ENCODE measurements around the gene KANK4.

DNA sequence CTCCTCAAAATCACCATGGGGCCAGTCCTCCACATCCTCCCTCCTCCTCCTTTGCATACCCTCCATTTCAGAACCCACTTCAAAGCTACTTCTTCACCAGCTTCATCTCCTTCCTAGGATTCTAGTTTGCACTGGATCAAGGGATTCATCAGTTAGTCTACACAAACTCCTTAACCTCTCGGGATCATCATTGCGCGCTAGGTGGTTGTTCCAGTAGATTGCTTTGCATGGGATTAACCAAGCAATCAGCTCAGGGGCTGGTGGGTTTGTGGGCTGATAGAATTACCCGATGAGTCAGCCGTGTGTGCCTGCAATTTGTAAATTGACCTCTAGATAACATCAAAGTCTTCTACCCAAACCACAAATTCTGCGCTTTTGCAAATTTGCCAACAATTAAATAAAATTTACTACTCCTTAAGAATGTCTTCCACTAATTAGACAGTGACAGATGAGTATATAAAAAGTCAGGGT is 7.7 kb downstream of the KANK4 start:
- TF ChIP-seq, protein P1, sequence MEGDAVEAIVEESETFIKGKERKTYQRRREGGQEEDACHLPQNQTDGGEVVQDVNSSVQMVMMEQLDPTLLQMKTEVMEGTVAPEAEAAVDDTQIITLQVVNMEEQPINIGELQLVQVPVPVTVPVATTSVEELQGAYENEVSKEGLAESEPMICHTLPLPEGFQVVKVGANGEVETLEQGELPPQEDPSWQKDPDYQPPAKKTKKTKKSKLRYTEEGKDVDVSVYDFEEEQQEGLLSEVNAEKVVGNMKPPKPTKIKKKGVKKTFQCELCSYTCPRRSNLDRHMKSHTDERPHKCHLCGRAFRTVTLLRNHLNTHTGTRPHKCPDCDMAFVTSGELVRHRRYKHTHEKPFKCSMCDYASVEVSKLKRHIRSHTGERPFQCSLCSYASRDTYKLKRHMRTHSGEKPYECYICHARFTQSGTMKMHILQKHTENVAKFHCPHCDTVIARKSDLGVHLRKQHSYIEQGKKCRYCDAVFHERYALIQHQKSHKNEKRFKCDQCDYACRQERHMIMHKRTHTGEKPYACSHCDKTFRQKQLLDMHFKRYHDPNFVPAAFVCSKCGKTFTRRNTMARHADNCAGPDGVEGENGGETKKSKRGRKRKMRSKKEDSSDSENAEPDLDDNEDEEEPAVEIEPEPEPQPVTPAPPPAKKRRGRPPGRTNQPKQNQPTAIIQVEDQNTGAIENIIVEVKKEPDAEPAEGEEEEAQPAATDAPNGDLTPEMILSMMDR (IDR thresholded peaks at IDR 0.05; ENCODE audit: control extremely low read depth in 1 of 3, insufficient read depth in 1 of 3, low read depth in 1 of 3, low read length in 3 of 3), result no peak
- no peak for TF ChIP-seq SIN3A (conservative IDR thresholded peaks at IDR 0.05 in 1 of 2, IDR thresholded peaks at IDR 0.05 in 1 of 2; ENCODE audit: low read depth in 1 of 2, low read length in 2 of 2)
- no peak for TF ChIP-seq POLR2AphosphoS5 (IDR thresholded peaks at IDR 0.05; ENCODE audit: low read depth, low read length)
- TF ChIP-seq EP300 (IDR thresholded peaks at IDR 0.05; ENCODE audit: borderline replicate concordance in 1 of 2, low read depth in 2 of 2, low read length in 2 of 2), result no peak
- no peak for TF ChIP-seq CHD2 (IDR thresholded peaks at IDR 0.05; ENCODE audit: low read length)
- TF ChIP-seq POLR2A (IDR thresholded peaks at IDR 0.05; ENCODE audit: control extremely low read depth in 1 of 2, low read depth in 2 of 2, low read length in 2 of 2), result no peak
- no peak for TF ChIP-seq SP1 (IDR thresholded peaks at IDR 0.05; ENCODE audit: low read depth, low read length)
- no peak for TF ChIP-seq EZH2 (IDR thresholded peaks at IDR 0.05; ENCODE audit: low read depth, low read length, severe bottlenecking)
- TF ChIP-seq, protein P2, sequence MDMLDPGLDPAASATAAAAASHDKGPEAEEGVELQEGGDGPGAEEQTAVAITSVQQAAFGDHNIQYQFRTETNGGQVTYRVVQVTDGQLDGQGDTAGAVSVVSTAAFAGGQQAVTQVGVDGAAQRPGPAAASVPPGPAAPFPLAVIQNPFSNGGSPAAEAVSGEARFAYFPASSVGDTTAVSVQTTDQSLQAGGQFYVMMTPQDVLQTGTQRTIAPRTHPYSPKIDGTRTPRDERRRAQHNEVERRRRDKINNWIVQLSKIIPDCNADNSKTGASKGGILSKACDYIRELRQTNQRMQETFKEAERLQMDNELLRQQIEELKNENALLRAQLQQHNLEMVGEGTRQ (IDR thresholded peaks at IDR 0.05; ENCODE audit: low read length), result no peak
- TF ChIP-seq CHD1 (IDR thresholded peaks at IDR 0.05; ENCODE audit: low read depth, low read length), result no peak
- TF ChIP-seq TAF7 (optimal IDR thresholded peaks at IDR 0.05; ENCODE audit: borderline replicate concordance, low read depth, low read length), result no peak
- no peak for TF ChIP-seq SP2 (IDR thresholded peaks at IDR 0.05; ENCODE audit: low read length)

Data from H1 (cell line).